Stimulated activated naive CD8-positive, alpha-beta T cell treated with anti-CD3 and anti-CD28 coated beads, Interleukin-15, Interleukin-2, amounts not matched to agents 100 ng/mL and 50 ng/mL, for 24 hours (primary cell): ENCODE measurements around the gene GLYR1.

ENCODE experiments used
- H3K27ac Mint-ChIP-seq: one replicate; pipeline ENCODE4 v1.8.0; 2021; ENCODE audit warnings: mild to moderate bottlenecking, mixed read lengths
- H3K27me3 Mint-ChIP-seq: one replicate; pipeline ENCODE4 v1.8.0; 2021; ENCODE audit warnings: mixed read lengths
- H3K36me3 Mint-ChIP-seq: one replicate; pipeline ENCODE4 v1.8.0; 2021; ENCODE audit warnings: low read depth, mixed read lengths
- H3K4me1 Mint-ChIP-seq: one replicate; pipeline ENCODE4 v1.8.0; 2021; ENCODE audit warnings: low read depth, mixed read lengths
- H3K4me3 Mint-ChIP-seq: one replicate; pipeline ENCODE4 v1.8.0; 2021; ENCODE audit warnings: mild to moderate bottlenecking, mixed read lengths
- H3K9me3 Mint-ChIP-seq: one replicate; pipeline ENCODE4 v1.8.0; 2021; ENCODE audit warnings: mixed read lengths

GLYR1 gene

DNA sequence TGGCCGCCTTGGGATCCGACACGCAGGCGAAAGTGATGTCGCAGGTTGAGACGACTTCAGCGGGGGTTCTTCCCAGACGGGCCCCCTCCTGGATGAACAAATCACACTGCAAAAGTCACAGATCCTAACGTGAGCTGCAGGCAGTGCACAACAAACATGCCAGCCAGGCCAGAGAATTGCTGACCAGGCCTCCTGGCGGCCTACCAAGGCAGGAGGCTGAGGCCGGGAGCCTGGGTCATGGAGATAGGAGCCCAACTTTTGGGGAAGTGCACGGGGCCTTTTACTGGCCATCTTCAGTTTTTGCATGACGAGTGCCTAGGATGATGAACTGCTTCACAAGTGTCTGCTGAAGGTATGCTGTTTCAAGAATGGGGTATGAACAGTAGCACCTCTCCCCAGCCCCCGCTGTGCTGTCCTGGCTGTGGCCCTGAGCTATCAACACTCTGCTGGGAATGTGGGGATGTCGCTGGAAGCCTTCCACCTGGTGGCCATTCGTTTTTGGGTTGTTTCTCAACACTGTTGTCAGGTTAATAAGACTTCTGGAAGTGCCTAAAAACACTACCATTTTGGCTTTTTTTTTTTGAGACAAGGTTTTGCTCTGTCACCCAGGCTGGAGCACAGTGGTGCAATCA is 32.4 kb downstream of the GLYR1 start:
- H3K4me1 Mint-ChIP-seq, result no peaks in the 10 kb centered on the region
- no peak overlapping the region for H3K4me3 Mint-ChIP-seq
- H3K27ac Mint-ChIP-seq, result no peak overlapping the region
- no peaks in the 10 kb centered on the region for H3K27me3 Mint-ChIP-seq
- H3K9me3 Mint-ChIP-seq, result no peaks in the 10 kb centered on the region
- H3K36me3 Mint-ChIP-seq, result peaks cover 63% of the 10 kb centered on the region

DNA sequence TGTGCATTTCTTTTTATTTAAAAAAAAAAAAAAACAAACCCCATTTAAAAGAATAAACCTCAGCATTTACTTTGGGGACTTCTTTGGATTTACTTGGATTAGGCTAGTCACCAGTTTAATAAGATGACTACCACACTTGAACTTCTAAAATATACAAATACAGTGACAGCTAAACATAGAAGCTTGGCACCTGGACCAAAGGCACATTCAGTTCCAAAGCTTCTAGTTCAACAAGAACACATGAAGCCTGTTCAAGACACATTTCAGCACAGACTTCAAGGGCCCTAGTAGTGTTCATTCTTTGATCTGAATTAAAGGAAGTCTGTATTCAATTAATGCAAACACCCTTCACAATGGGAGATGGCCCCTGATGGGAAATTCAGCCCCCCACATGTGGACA is 33.0 kb downstream of the GLYR1 start:
- H3K36me3 Mint-ChIP-seq, result peaks cover 64% of the 10 kb centered on the region
- H3K27ac Mint-ChIP-seq, result no peak overlapping the region
- no peaks in the 10 kb centered on the region for H3K9me3 Mint-ChIP-seq
- no peaks in the 10 kb centered on the region for H3K27me3 Mint-ChIP-seq
- no peaks in the 10 kb centered on the region for H3K4me1 Mint-ChIP-seq
- no peak overlapping the region for H3K4me3 Mint-ChIP-seq

DNA sequence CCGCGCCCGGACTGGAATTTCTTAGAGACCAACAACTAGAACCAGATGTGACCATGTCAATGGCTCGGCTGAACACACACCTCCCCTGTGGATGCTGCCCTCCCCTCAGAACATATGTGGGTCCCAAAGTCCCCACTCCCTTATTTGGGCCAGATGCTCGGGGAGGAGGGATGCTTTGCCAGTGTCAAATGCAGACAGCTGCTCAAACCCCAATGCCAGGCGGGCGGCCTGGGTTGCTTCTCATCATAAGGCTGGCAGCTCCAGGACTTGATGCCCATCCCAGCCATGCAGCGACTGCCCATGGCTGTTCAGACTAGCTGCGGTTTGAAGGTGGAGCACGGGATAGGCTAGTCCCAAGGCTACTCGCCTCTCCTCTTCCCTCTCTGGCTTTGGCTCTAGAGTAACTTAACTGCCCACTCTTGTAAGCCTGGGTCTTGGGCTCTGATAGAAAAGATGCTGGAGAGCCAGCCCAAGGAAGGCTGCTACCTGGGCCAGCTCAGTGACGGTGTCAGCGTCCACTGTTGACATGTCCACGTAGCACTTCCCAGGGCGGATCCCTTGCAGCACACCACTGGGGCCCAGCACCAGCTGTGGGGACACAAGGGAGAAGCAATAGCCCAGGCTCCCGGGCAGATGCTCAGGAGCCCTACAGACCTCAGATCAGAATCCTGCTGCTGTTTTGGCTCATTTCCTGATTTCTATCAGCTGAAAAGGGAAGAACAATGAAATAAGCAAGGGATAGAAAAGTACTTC is 33.7 kb downstream of the GLYR1 start:
- Mint-ChIP-seq H3K4me1 (no peaks in the 10 kb centered on the region), H3K9me3 (no peaks in the 10 kb centered on the region), H3K36me3 (peaks cover 59% of the 10 kb centered on the region), H3K27ac (no peak overlapping the region), H3K4me3 (no peak overlapping the region), H3K27me3 (no peaks in the 10 kb centered on the region)

GRCh38 chr16:4811773-4812172 is 35.3 kb downstream of the GLYR1 start:
- Mint-ChIP-seq H3K36me3 (peaks cover 62% of the 10 kb centered on the region), H3K4me3 (no peak overlapping the region), H3K9me3 (no peaks in the 10 kb centered on the region), H3K4me1 (no peaks in the 10 kb centered on the region), H3K27ac (no peak overlapping the region), H3K27me3 (no peaks in the 10 kb centered on the region)

- Mint-ChIP-seq H3K27ac (no peak overlapping the region), H3K9me3 (no peaks in the 10 kb centered on the region), H3K36me3 (peaks cover 58% of the 10 kb centered on the region), H3K27me3 (no peaks in the 10 kb centered on the region), H3K4me3 (no peak overlapping the region), H3K4me1 (no peaks in the 10 kb centered on the region)
Measured at GRCh38 chr16:4811242-4811641, 35.8 kb downstream of the GLYR1 start.

DNA sequence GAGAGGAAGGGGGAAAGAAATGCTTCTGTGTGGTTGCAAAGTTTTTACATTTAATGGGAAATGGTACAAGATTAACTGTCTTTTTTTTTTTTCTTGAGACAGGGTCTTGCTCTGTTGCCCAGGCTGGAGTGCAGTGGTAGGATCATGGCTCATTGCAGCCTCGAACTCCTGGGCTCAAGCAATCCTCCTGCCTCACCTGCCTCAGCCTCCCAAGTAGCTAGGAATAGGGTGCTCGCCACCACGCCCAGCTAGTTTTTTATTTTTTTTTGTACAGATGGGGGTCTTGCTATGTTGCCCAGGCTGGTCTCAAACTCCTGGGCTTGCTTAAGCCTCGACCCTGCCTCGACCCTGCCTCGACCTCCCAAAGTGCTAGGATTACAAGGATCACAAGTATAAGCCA is 40.8 kb downstream of the GLYR1 start:
- Mint-ChIP-seq H3K4me3 (no peak overlapping the region), H3K27ac (no peak overlapping the region), H3K4me1 (peaks cover 11% of the 10 kb centered on the region), H3K9me3 (no peaks in the 10 kb centered on the region), H3K36me3 (peaks cover 36% of the 10 kb centered on the region), H3K27me3 (no peaks in the 10 kb centered on the region)

- H3K36me3 Mint-ChIP-seq, result peaks cover 30% of the 10 kb centered on the region
- H3K4me3 Mint-ChIP-seq, result no peak overlapping the region
- H3K27ac Mint-ChIP-seq, result no peak overlapping the region
- no peaks in the 10 kb centered on the region for H3K9me3 Mint-ChIP-seq
- H3K27me3 Mint-ChIP-seq, result no peaks in the 10 kb centered on the region
- peaks cover 16% of the 10 kb centered on the region for H3K4me1 Mint-ChIP-seq
Measured at GRCh38 chr16:4805231-4805630, 41.9 kb downstream of the GLYR1 start.

- no peaks in the 10 kb centered on the region for H3K9me3 Mint-ChIP-seq
- H3K27me3 Mint-ChIP-seq, result no peaks in the 10 kb centered on the region
- peaks cover 24% of the 10 kb centered on the region for H3K36me3 Mint-ChIP-seq
- peaks cover 16% of the 10 kb centered on the region for H3K4me1 Mint-ChIP-seq
- H3K27ac Mint-ChIP-seq, result no peak overlapping the region
- no peak overlapping the region for H3K4me3 Mint-ChIP-seq
Measured at GRCh38 chr16:4803898-4804762, 43.0 kb downstream of the GLYR1 start.

GRCh38 chr16:4803401-4803844 is 43.7 kb downstream of the GLYR1 start:
- Mint-ChIP-seq H3K27me3 (no peaks in the 10 kb centered on the region), H3K27ac (no peak overlapping the region), H3K36me3 (peaks cover 24% of the 10 kb centered on the region), H3K4me1 (peaks cover 16% of the 10 kb centered on the region), H3K4me3 (peak overlapping the region; percentile 74), H3K9me3 (no peaks in the 10 kb centered on the region)

DNA sequence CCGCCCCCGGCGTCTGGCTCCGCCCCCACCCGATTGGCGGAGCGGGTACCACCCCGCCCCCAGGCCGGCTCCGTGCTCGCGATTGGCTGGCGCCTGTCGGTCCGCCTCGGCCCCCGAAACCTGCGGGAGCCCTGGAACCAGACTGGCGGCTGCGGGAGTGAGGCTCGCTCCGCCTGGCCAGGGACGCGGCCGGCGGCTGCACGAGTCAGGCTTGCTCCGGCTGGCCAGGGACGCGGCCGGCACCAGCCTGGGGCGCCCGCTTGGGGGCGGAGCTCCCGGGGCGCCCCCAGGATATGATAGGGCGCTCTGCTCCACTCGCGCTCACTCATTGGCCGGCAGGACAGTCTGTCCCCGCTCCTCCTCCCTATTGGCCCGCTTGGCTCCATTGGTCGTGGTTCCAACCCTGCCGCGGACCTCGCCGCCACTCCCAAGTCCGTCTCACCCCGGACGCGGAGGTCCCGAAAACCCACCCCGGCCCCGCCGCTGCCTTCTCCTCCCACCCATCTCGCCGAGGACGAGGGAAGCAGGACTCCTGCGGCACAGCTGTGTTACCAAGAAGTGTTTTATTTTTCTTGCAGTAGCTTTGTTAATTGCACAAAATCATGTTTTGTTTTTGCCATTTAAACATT is 44.3 kb downstream of the GLYR1 start:
- H3K36me3 Mint-ChIP-seq, result peaks cover 22% of the 10 kb centered on the region
- H3K27ac Mint-ChIP-seq, result no peak overlapping the region
- H3K4me1 Mint-ChIP-seq, result peaks cover 16% of the 10 kb centered on the region
- H3K9me3 Mint-ChIP-seq, result no peaks in the 10 kb centered on the region
- H3K27me3 Mint-ChIP-seq, result no peaks in the 10 kb centered on the region
- H3K4me3 Mint-ChIP-seq, result peak overlapping the region; percentile 79

GRCh38 chr16:4801962-4802658 is 45.0 kb downstream of the GLYR1 start, which contains the start of gene ROGDI:
Gene ROGDI (minus strand): TSS chr16:4802633. CDS start chr16:4802571, 62 bp downstream.
- Mint-ChIP-seq H3K9me3 (no peaks in the 10 kb centered on the region), H3K27me3 (no peaks in the 10 kb centered on the region), H3K36me3 (peaks cover 16% of the 10 kb centered on the region), H3K4me3 (peak within 1 kb of the TSS; percentile 79), H3K4me1 (peaks cover 16% of the 10 kb centered on the region), H3K27ac (no peak within 1 kb of the TSS)

DNA sequence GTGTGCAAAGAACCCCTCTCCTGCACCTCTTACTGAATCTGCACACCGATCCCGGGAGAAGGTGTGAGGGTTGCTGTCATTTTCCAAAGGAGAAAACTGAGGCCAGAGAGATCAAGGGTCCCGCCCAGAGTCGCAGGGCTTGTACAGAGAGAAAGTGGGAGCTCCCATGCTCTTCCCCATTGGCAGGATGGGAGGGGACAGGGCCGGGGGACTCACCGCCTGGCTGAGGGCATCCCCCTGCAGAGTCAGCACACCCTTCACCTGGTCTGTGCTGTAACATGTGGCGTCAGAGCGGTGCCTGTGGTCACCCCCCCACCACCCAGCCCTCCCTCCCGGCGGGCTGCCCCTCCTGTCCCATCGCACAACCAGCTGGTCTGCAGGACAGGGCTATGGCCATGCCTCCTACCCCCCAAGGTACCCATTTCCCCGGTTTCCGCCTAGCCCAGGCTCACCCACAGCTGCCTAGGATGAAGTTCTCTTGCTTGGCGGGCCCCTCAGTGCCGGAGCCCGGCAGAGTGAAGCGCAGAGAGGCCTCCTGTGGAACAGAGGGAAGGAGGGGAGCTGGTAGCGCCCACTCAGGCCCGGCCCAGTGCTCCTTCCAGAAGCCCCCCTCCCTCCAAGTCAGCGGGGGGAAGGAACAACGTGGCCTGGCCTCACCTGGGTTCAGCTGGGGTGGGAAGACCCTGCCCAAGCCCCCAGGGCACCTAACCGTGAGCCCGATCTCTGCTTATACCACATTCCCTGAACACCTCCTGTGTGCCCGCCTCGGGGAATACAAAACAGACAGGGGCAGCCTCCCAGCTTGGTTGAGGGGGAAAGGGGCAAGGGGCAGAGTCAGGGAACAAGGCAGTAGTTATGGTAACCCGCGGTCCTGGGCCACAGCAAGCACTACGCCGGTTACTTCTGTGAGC is 45.8 kb downstream of the GLYR1 start:
- H3K4me3 Mint-ChIP-seq, result peak overlapping the region; percentile 79
- no peaks in the 10 kb centered on the region for H3K9me3 Mint-ChIP-seq
- peaks cover 15% of the 10 kb centered on the region for H3K36me3 Mint-ChIP-seq
- no peaks in the 10 kb centered on the region for H3K27me3 Mint-ChIP-seq
- H3K4me1 Mint-ChIP-seq, result peaks cover 16% of the 10 kb centered on the region
- H3K27ac Mint-ChIP-seq, result no peak overlapping the region

GRCh38 chr16:4800290-4801041 is 46.6 kb downstream of the GLYR1 start:
- Mint-ChIP-seq H3K36me3 (peaks cover 15% of the 10 kb centered on the region), H3K4me3 (peak overlapping the region; percentile 44), H3K4me1 (peaks cover 16% of the 10 kb centered on the region), H3K27ac (no peak overlapping the region), H3K9me3 (no peaks in the 10 kb centered on the region), H3K27me3 (no peaks in the 10 kb centered on the region)
